Sigmoid colon (tissue), 4 donors: ENCODE data around the gene VDR.

Source experiments
- CTCF ChIP-seq, 4 experiments: fragments of 450-650 bp in 3 of 4; fragments of 200-600 bp in 1 of 4; IDR thresholded peaks; one replicate each; pipeline ENCODE4 v1.5.1; 2016 to 2019; ENCODE audit warnings: antibody characterized with exemption in 4 of 4, mild to moderate bottlenecking in 3 of 4, moderate library complexity in 2 of 4
- EP300 ChIP-seq, 4 donors: sonication (generic); formaldehyde crosslinking; IDR thresholded peaks; one replicate each; pipeline ENCODE4 v1.6.1; 2017; ENCODE audit warnings: antibody characterized with exemption in 4 of 4

GRCh38 chr12:47908738-47909137 lies 3.9 kb upstream of the VDR start:
- no peak for TF ChIP-seq CTCF (IDR thresholded peaks at IDR 0.05)
- TF ChIP-seq EP300 (IDR thresholded peaks at IDR 0.05): no peak
